ENCODE results near the gene VWF.
A peak's percentile ranks its signal among the peaks of the same experiment; 100 is the strongest.
"Not testable (repeated sequence)": the region's sequence is repeated elsewhere in the genome, so short reads cannot be mapped to it uniquely, and the experiment has no call there.

The VWF gene

GRCh38 chr12:6032726-6033125, 91.7 kb downstream of the VWF start:
- DNase-seq (ENCODE audit: low read depth) = no peak

GRCh38 chr12:6031001-6031400, 93.5 kb downstream of the VWF start:
- DNase-seq (ENCODE audit: low read depth) = no peak

GRCh38 chr12:6030081-6030480, 94.4 kb downstream of the VWF start:
- no peak for DNase-seq (ENCODE audit: low read depth)

- DNase-seq (ENCODE audit: low read depth) = no peak
Observed at GRCh38 chr12:6029401-6029800, 95.1 kb downstream of the VWF start.

GRCh38 chr12:6026998-6027397, 97.5 kb downstream of the VWF start:
- no peak for DNase-seq (ENCODE audit: low read depth)

GRCh38 chr12:6025703-6026298, 98.7 kb downstream of the VWF start:
- not testable (repeated sequence) for DNase-seq (ENCODE audit: low read depth)

GRCh38 chr12:6024066-6024465, 100.4 kb downstream of the VWF start:
- DNase-seq (ENCODE audit: low read depth) = not testable (repeated sequence)

GRCh38 chr12:6020930-6021329, 103.5 kb downstream of the VWF start:
- no peak for DNase-seq (ENCODE audit: low read depth)

GRCh38 chr12:6020511-6020910, 104.0 kb downstream of the VWF start:
- DNase-seq (ENCODE audit: low read depth) = not testable (repeated sequence)

- DNase-seq (ENCODE audit: low read depth) = not testable (repeated sequence)
Observed at GRCh38 chr12:6019256-6019655, 105.2 kb downstream of the VWF start.

- no peak for DNase-seq (ENCODE audit: low read depth)
Observed at GRCh38 chr12:6018265-6018664, 106.2 kb downstream of the VWF start.

- no peak for DNase-seq (ENCODE audit: low read depth)
Observed at GRCh38 chr12:6016756-6017155, 107.7 kb downstream of the VWF start.

- DNase-seq (ENCODE audit: low read depth) = not testable (repeated sequence)
Observed at GRCh38 chr12:6016004-6016403, 108.5 kb downstream of the VWF start.

- not testable (repeated sequence) for DNase-seq (ENCODE audit: low read depth)
Observed at GRCh38 chr12:6015271-6015670, 109.2 kb downstream of the VWF start.

GRCh38 chr12:6010631-6011350, 113.7 kb downstream of the VWF start:
- DNase-seq (ENCODE audit: low read depth) = not testable (repeated sequence)

- DNase-seq (ENCODE audit: low read depth) = no peak
Observed at GRCh38 chr12:5997260-5997659, 127.2 kb downstream of the VWF start.

- no peak for DNase-seq (ENCODE audit: low read depth)
Observed at GRCh38 chr12:5996459-5996858, 128.0 kb downstream of the VWF start.

- no peak for DNase-seq (ENCODE audit: low read depth)
Observed at GRCh38 chr12:5989621-5990020, 134.8 kb downstream of the VWF start.

- DNase-seq (ENCODE audit: low read depth) = peak; percentile 31
Observed at GRCh38 chr12:5988659-5989116, 135.8 kb downstream of the VWF start.

- no peak for DNase-seq (ENCODE audit: low read depth)
Observed at GRCh38 chr12:5988088-5988487, 136.4 kb downstream of the VWF start.

- no peak for DNase-seq (ENCODE audit: low read depth)
Observed at GRCh38 chr12:5987573-5987972, 136.9 kb downstream of the VWF start.

- no peak for DNase-seq (ENCODE audit: low read depth)
Observed at GRCh38 chr12:5985471-5985870, 139.0 kb downstream of the VWF start.

GRCh38 chr12:5984873-5985272, 139.6 kb downstream of the VWF start:
- DNase-seq (ENCODE audit: low read depth) = no peak

GRCh38 chr12:5982106-5982505, 142.4 kb downstream of the VWF start:
- DNase-seq (ENCODE audit: low read depth) = no peak
